K562 (cell line): Measurements from ENCODE around the gene PALM3. TPM values are rescaled to one million over a fixed set of nuclear protein-coding genes. Genes with fewer than 3 reads are reported as not detected.

ENCODE experiments used
- CREBBP ChIP-seq: IDR thresholded peaks from one replicate; pipeline ENCODE4 v1.6.1; 2012; ENCODE audit warnings: low read depth, mild to moderate bottlenecking, control low read depth, inconsistent platforms, low read length
- HDAC8 ChIP-seq: fragments of 450-650 bp; IDR thresholded peaks from 2 replicates; pipeline ENCODE4 v1.6.1; 2016; ENCODE audit warnings: mild to moderate bottlenecking, missing genetic modification characterization, moderate library complexity, missing compliant biosample characterization
- KHSRP ChIP-seq: fragments of 450-650 bp; IDR thresholded peaks from 2 replicates; pipeline ENCODE4 v1.6.1; 2017
- KLF6 ChIP-seq: fragments of 250-450 bp; sonication (Bioruptor Pico); IDR thresholded peaks from 2 replicates; pipeline ENCODE4 v1.4.0; 2020; ENCODE audit warnings: mild to moderate bottlenecking, moderate library complexity, borderline replicate concordance
- MBD2 ChIP-seq: sonication (generic); IDR thresholded peaks from 2 replicates; pipeline ENCODE4 v1.6.1; 2016; ENCODE audit warnings: low read depth, borderline replicate concordance
- MEF2A ChIP-seq: IDR thresholded peaks from 2 replicates; pipeline ENCODE4 v1.6.1; 2011; ENCODE audit warnings: low read depth, mild to moderate bottlenecking, low read length, moderate library complexity; ENCODE audit not compliant: control insufficient read depth
- NCOA6 ChIP-seq: fragments of 450-650 bp; IDR thresholded peaks from 2 replicates; pipeline ENCODE4 v1.6.1; 2017; ENCODE audit warnings: mild to moderate bottlenecking
- NR2C1 ChIP-seq, 2 experiments: fragments of 450-650 bp; IDR thresholded peaks; 2 replicates each; pipeline ENCODE4 v1.6.1; 2017; ENCODE audit warnings: mild to moderate bottlenecking in 2 of 2, antibody characterized with exemption in 1 of 2, inconsistent platforms in 1 of 2, missing compliant biosample characterization in 1 of 2, missing genetic modification characterization in 1 of 2
- SAFB ChIP-seq: fragments of 200-400 bp; formaldehyde crosslinking; IDR thresholded peaks from 2 replicates; pipeline ENCODE4 v1.6.1; 2017; ENCODE audit warnings: low read depth, low read length, borderline replicate concordance
- YBX1 ChIP-seq: fragments of 450-650 bp; IDR thresholded peaks from 2 replicates; pipeline ENCODE4 v1.7.1; 2016; ENCODE audit warnings: mild to moderate bottlenecking
- ZNF232 ChIP-seq: sonication (generic); formaldehyde crosslinking; IDR thresholded peaks from 2 replicates; pipeline ENCODE4 v1.8.0; 2022; ENCODE audit warnings: mild to moderate bottlenecking, missing genetic modification reagents
- polyA plus RNA-seq, 8 experiments: library from polyadenylated mRNA; depleted of rRNA in 4 of 8; stranded (reverse) in 5 of 8; unstranded in 3 of 8; fragments of >200 nt; fragmentation: Nextera tagmentation in 2 of 8; fragmentation: Illumina TruSeq in 1 of 8; extraction: Ambion mirVana in 2 of 8; extraction: Trizol in 1 of 8; gene quantifications; 2 replicates each; pipeline versions ENCODE4 v1.2.1 to v1.2.3, GENCODE V29; 2011 to 2014; ENCODE audit warnings: inconsistent platforms in 1 of 8, missing spikeins in 1 of 8
- total RNA-seq, 7 experiments: library from RNA; depleted of rRNA in 6 of 7; stranded (reverse); fragments of >200 nt in 6 of 7; fragmentation: Illumina TruSeq in 2 of 7; extraction: Trizol in 2 of 7; gene quantifications; 2 replicates each; pipeline versions ENCODE4 v1.2.1 to v1.2.3, GENCODE V29; 2011 to 2021; ENCODE audit warnings: low replicate concordance in 1 of 7
- TF ChIP-seq, protein P1 (sequence below), 2 experiments: fragments of 250-450 bp in 1 of 2; fragments of 450-650 bp in 1 of 2; sonication (Bioruptor Pico) in 1 of 2; IDR thresholded peaks; 2 replicates each; pipeline versions ENCODE4 v1.6.1 to v1.8.0; 2016 to 2021; ENCODE audit warnings: mild to moderate bottlenecking in 2 of 2, moderate library complexity in 2 of 2, missing compliant biosample characterization in 1 of 2, missing genetic modification characterization in 1 of 2
- TF ChIP-seq, protein P2 (sequence below): fragments of 450-650 bp; formaldehyde crosslinking; IDR thresholded peaks from 2 replicates; pipeline ENCODE4 v1.4.0; 2022; ENCODE audit warnings: missing genetic modification characterization
- TF ChIP-seq, protein P3 (sequence below), 2 experiments: fragments of 200-800 bp in 1 of 2; sonication (Bioruptor generic) in 1 of 2; sonication (generic) in 1 of 2; formaldehyde crosslinking in 1 of 2; IDR thresholded peaks in 1 of 2; conservative IDR thresholded peaks in 1 of 2; 2 replicates each; pipeline versions ENCODE4 v1.5.0 to v1.6.1; 2016 to 2020; ENCODE audit warnings: missing compliant biosample characterization in 1 of 2, missing genetic modification characterization in 1 of 2, missing genetic modification reagents in 1 of 2
- TF ChIP-seq, protein P4 (sequence below): sonication (generic); formaldehyde crosslinking; IDR thresholded peaks from 2 replicates; pipeline ENCODE4 v1.8.0; 2022; ENCODE audit warnings: mild to moderate bottlenecking, missing genetic modification reagents
- TF ChIP-seq, protein P5 (sequence below): fragments of 250-450 bp; sonication (Bioruptor Pico); IDR thresholded peaks from 2 replicates; pipeline ENCODE4 v1.4.0; 2020; ENCODE audit warnings: mild to moderate bottlenecking, moderate library complexity, borderline replicate concordance

The PALM3 gene
- total and polyA plus RNA-seq, 9 of the 15 experiments (the other 6 are each of a cell fraction or from before 2014, with no cell fraction given), result 0.07 to 9.3 (median 3.3) TPM

DNA sequence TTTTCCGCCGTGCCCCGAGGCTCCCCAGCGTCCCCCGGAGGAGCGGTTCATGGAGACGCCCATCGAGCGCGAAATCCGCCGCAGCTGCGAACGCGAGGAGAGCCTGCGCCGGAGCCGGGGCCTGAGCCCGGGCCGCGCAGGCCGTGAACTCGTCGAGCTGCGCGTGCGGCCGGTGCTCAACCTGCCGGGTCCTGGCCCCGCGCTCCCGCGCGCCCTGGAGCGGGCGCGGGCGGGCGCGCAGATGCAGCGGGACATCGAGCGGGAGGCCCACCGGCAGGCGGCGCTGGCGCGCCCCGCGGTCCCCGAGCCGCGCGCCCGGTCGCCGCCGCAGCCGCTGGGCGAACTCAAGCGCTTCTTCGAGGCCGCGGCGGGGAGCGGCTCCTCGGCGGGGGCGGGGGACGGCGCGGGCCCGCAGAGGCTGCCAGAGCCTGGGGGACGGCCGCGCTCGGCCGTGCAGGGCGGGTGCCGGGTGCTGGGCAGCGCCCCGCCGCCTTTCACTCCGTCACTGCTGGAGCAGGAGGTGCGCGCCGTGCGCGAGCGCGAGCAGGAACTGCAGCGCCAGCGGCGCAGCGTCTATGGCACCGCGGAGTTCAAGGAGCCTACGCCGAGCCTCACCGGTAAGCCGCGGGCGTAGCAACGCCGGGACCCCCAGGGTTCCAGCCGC, 11.5 kb upstream of the PALM3 start (continued):
- TF ChIP-seq, protein P1, sequence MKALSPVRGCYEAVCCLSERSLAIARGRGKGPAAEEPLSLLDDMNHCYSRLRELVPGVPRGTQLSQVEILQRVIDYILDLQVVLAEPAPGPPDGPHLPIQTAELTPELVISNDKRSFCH (CRISPR knock-in tag; IDR thresholded peaks at IDR 0.05), result no peak
- TF ChIP-seq, protein P1 (tag; IDR thresholded peaks at IDR 0.05), result no peak
- TF ChIP-seq, protein P2, sequence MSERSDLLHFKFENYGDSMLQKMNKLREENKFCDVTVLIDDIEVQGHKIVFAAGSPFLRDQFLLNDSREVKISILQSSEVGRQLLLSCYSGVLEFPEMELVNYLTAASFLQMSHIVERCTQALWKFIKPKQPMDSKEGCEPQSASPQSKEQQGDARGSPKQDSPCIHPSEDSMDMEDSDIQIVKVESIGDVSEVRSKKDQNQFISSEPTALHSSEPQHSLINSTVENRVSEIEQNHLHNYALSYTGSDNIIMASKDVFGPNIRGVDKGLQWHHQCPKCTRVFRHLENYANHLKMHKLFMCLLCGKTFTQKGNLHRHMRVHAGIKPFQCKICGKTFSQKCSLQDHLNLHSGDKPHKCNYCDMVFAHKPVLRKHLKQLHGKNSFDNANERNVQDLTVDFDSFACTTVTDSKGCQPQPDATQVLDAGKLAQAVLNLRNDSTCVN (CRISPR knock-in tag), result no peak
- TF ChIP-seq, protein P3, sequence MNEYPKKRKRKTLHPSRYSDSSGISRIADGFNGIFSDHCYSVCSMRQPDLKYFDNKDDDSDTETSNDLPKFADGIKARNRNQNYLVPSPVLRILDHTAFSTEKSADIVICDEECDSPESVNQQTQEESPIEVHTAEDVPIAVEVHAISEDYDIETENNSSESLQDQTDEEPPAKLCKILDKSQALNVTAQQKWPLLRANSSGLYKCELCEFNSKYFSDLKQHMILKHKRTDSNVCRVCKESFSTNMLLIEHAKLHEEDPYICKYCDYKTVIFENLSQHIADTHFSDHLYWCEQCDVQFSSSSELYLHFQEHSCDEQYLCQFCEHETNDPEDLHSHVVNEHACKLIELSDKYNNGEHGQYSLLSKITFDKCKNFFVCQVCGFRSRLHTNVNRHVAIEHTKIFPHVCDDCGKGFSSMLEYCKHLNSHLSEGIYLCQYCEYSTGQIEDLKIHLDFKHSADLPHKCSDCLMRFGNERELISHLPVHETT (CRISPR knock-in tag; conservative IDR thresholded peaks at IDR 0.05 in 1 of 2, IDR thresholded peaks at IDR 0.05 in 1 of 2), result peak in 1 of 2 experiments; percentile 94; a peak in 2 of 4 replicates
- no peak for TF ChIP-seq YBX1
- TF ChIP-seq HDAC8 (tag), result no peak
- TF ChIP-seq CREBBP, result no peak
- no peak for TF ChIP-seq KLF6 (CRISPR knock-in tag)
- TF ChIP-seq SAFB, result no peak
- no peak for TF ChIP-seq ZNF232
- TF ChIP-seq, protein P4, sequence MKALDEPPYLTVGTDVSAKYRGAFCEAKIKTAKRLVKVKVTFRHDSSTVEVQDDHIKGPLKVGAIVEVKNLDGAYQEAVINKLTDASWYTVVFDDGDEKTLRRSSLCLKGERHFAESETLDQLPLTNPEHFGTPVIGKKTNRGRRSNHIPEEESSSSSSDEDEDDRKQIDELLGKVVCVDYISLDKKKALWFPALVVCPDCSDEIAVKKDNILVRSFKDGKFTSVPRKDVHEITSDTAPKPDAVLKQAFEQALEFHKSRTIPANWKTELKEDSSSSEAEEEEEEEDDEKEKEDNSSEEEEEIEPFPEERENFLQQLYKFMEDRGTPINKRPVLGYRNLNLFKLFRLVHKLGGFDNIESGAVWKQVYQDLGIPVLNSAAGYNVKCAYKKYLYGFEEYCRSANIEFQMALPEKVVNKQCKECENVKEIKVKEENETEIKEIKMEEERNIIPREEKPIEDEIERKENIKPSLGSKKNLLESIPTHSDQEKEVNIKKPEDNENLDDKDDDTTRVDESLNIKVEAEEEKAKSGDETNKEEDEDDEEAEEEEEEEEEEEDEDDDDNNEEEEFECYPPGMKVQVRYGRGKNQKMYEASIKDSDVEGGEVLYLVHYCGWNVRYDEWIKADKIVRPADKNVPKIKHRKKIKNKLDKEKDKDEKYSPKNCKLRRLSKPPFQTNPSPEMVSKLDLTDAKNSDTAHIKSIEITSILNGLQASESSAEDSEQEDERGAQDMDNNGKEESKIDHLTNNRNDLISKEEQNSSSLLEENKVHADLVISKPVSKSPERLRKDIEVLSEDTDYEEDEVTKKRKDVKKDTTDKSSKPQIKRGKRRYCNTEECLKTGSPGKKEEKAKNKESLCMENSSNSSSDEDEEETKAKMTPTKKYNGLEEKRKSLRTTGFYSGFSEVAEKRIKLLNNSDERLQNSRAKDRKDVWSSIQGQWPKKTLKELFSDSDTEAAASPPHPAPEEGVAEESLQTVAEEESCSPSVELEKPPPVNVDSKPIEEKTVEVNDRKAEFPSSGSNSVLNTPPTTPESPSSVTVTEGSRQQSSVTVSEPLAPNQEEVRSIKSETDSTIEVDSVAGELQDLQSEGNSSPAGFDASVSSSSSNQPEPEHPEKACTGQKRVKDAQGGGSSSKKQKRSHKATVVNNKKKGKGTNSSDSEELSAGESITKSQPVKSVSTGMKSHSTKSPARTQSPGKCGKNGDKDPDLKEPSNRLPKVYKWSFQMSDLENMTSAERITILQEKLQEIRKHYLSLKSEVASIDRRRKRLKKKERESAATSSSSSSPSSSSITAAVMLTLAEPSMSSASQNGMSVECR (CRISPR knock-in tag), result peak; percentile 35; the same call in 1 of the 2 replicates
- no peak for TF ChIP-seq MBD2
- TF ChIP-seq MEF2A, result no peak
- no peak for TF ChIP-seq NR2C1 (IDR thresholded peaks at IDR 0.05)
- TF ChIP-seq NR2C1 (tag; IDR thresholded peaks at IDR 0.05), result no peak
- no peak for TF ChIP-seq NCOA6
- TF ChIP-seq KHSRP, result no peak
- TF ChIP-seq, protein P5, sequence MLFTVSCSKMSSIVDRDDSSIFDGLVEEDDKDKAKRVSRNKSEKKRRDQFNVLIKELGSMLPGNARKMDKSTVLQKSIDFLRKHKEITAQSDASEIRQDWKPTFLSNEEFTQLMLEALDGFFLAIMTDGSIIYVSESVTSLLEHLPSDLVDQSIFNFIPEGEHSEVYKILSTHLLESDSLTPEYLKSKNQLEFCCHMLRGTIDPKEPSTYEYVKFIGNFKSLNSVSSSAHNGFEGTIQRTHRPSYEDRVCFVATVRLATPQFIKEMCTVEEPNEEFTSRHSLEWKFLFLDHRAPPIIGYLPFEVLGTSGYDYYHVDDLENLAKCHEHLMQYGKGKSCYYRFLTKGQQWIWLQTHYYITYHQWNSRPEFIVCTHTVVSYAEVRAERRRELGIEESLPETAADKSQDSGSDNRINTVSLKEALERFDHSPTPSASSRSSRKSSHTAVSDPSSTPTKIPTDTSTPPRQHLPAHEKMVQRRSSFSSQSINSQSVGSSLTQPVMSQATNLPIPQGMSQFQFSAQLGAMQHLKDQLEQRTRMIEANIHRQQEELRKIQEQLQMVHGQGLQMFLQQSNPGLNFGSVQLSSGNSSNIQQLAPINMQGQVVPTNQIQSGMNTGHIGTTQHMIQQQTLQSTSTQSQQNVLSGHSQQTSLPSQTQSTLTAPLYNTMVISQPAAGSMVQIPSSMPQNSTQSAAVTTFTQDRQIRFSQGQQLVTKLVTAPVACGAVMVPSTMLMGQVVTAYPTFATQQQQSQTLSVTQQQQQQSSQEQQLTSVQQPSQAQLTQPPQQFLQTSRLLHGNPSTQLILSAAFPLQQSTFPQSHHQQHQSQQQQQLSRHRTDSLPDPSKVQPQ (CRISPR knock-in tag), result no peak
